PC-3 (cell line): ENCODE data around the gene SRM.

ENCODE experiments used
- CTCF ChIP-seq: fragments of 300-600 bp; sonication (generic); conservative IDR thresholded peaks from 2 replicates; pipeline ENCODE4 v1.5.1; 2017; ENCODE audit warnings: antibody characterized with exemption, low read depth, mild to moderate bottlenecking, low read length
- EZH2 ChIP-seq: fragments of 300-600 bp; sonication (generic); IDR thresholded peaks from one replicate; pipeline ENCODE4 v1.6.1; 2017; ENCODE audit warnings: antibody characterized with exemption, mild to moderate bottlenecking, low read length; ENCODE audit not compliant: unreplicated experiment

DNA sequence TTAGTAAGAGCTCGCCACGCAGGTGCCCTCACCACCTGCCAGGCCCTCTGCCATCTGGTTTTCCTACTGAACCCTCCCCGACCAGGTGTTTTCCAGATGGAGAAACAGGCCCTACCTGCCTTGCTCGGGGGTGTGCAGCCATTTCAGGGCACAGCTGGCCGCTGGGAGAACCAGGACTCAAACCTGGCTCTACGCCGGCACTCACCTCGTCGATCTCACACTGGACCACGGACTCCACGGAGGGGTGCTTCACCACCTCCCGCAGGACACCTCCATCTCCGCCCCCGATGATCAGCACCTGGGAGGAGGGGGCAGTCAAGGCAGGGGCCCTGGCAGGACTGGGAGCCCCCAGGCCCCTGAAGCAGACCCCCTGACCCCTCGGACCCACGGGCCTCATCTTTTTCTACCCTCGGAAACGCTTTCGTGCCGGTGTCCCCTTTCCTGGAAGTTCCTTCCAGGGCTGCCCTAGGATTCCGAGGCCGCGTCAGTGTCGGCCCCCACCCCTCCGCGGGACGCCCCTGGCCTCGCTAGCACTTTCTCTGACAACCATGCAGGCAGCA lies 1.1 kb downstream of the SRM start:
- TF ChIP-seq EZH2 (no peak), CTCF (no peak)
